Neuronal stem cell (in vitro differentiated cells): ENCODE measurements around the gene FOXP1.

Experiments used
- DNase-seq: peaks from one replicate; pipeline ENCODE4 v3.0.0-alpha.2; 2013; ENCODE audit warnings: low spot score
- H2AFZ ChIP-seq: one replicate; pipeline ENCODE4 v1.6.1; 2013; ENCODE audit warnings: mild to moderate bottlenecking, low read length, inconsistent platforms
- H2AK5ac ChIP-seq: 2 replicates; pipeline ENCODE4 v1.6.1; 2013; ENCODE audit warnings: low read depth, mild to moderate bottlenecking, inconsistent platforms, low read length, moderate library complexity, mixed read lengths
- H2BK120ac ChIP-seq: 2 replicates; pipeline ENCODE4 v1.6.1; 2013; ENCODE audit warnings: low read depth, mild to moderate bottlenecking, inconsistent platforms, low read length, moderate library complexity, mixed read lengths
- H2BK12ac ChIP-seq: one replicate; pipeline ENCODE4 v1.6.1; 2013; ENCODE audit warnings: low read length, inconsistent platforms
- H2BK15ac ChIP-seq: 2 replicates; pipeline ENCODE4 v1.6.1; 2013; ENCODE audit warnings: mild to moderate bottlenecking, low read length, inconsistent platforms, mixed read lengths
- H2BK5ac ChIP-seq: one replicate; pipeline ENCODE4 v1.6.1; 2013; ENCODE audit warnings: inconsistent platforms, mild to moderate bottlenecking, low read length, moderate library complexity
- H3K14ac ChIP-seq: one replicate; pipeline ENCODE4 v1.6.1; 2013; ENCODE audit warnings: low read length, inconsistent platforms
- H3K18ac ChIP-seq: 2 replicates; pipeline ENCODE4 v1.6.1; 2013; ENCODE audit warnings: low read length, inconsistent platforms
- H3K23ac ChIP-seq: 2 replicates; pipeline ENCODE4 v1.6.1; 2013; ENCODE audit warnings: low read depth, mild to moderate bottlenecking, mixed read lengths, low read length, inconsistent platforms; ENCODE audit not compliant: poor library complexity
- H3K27ac ChIP-seq: replicated peaks from 3 replicates; pipeline ENCODE4 v1.5.1; 2013; ENCODE audit warnings: low read length, inconsistent platforms
- H3K27me3 ChIP-seq, 3 experiments: 2 replicates each; pipeline ENCODE4 v1.6.1; 2013; ENCODE audit warnings: low read length in 3 of 3, mild to moderate bottlenecking in 2 of 3, inconsistent platforms in 1 of 3, low read depth in 1 of 3, mixed read lengths in 1 of 3, moderate library complexity in 1 of 3; ENCODE audit not compliant: control insufficient read depth in 3 of 3, insufficient read depth in 3 of 3
- H3K36me3 ChIP-seq, 2 donors: replicated peaks in 1 of 2; 2 replicates each; pipeline ENCODE4 v1.6.1; 2013; ENCODE audit warnings: low read length in 2 of 2; ENCODE audit not compliant: control insufficient read depth in 2 of 2, insufficient read depth in 2 of 2
- H3K4ac ChIP-seq: 2 replicates; pipeline ENCODE4 v1.6.1; 2013; ENCODE audit warnings: inconsistent platforms, mild to moderate bottlenecking, low read length, moderate library complexity
- H3K4me1 ChIP-seq, 2 donors: 1 replicate in 1 of 2; 2 replicates in 1 of 2; pipeline ENCODE4 v1.6.1; 2013; ENCODE audit warnings: low read length in 2 of 2, low read depth in 1 of 2; ENCODE audit not compliant: control insufficient read depth in 2 of 2, insufficient read depth in 1 of 2
- H3K4me2 ChIP-seq: one replicate; pipeline ENCODE4 v1.6.1; 2013; ENCODE audit warnings: mild to moderate bottlenecking, low read length, inconsistent platforms; ENCODE audit not compliant: insufficient read depth, poor library complexity, severe bottlenecking
- H3K4me3 ChIP-seq, 2 donors: 2 replicates each; pipeline ENCODE4 v1.5.1; 2013; ENCODE audit warnings: low read length in 2 of 2, mild to moderate bottlenecking in 2 of 2, inconsistent platforms in 1 of 2, moderate library complexity in 1 of 2
- H3K79me1 ChIP-seq: one replicate; pipeline ENCODE4 v1.6.1; 2013; ENCODE audit warnings: low read depth, mild to moderate bottlenecking, inconsistent platforms, low read length, moderate library complexity
- H3K9ac ChIP-seq: one replicate; pipeline ENCODE4 v1.6.1; 2013; ENCODE audit warnings: mild to moderate bottlenecking, low read depth, low read length, inconsistent platforms; ENCODE audit not compliant: poor library complexity
- H3K9me3 ChIP-seq, 2 donors: replicated peaks in 1 of 2; 2 replicates each; pipeline versions ENCODE3 to v1.6.1; 2013; ENCODE audit warnings: low read length in 2 of 2, mild to moderate bottlenecking in 2 of 2, inconsistent platforms in 1 of 2, low read depth in 1 of 2, mixed read lengths in 1 of 2, moderate library complexity in 1 of 2; ENCODE audit not compliant: control insufficient read depth in 2 of 2, insufficient read depth in 1 of 2
- H4K8ac ChIP-seq: one replicate; pipeline ENCODE4 v1.6.1; 2013; ENCODE audit warnings: low read depth, mild to moderate bottlenecking, inconsistent platforms, low read length, moderate library complexity
- H4K91ac ChIP-seq: one replicate; pipeline ENCODE4 v1.6.1; 2013; ENCODE audit warnings: low read length, low read depth, mild to moderate bottlenecking, inconsistent platforms; ENCODE audit not compliant: poor library complexity
- WGBS, 2 donors: extraction: QIAGEN DNeasy Blood & Tissue Kit; methylation state at CpG; one replicate each; pipeline ENCODE4 v1.1.7; 2013; ENCODE audit warnings: missing lambda C conversion rate in 2 of 2, mixed read lengths in 1 of 2; ENCODE audit not compliant: insufficient read length in 2 of 2, insufficient replicate concordance in 1 of 2; ENCODE audit errors: extremely low coverage in 2 of 2; 5-methylcytosine and 5-hydroxymethylcytosine counted together

FOXP1 gene

GRCh38 chr3:71075494-71075893 is 508.0 kb downstream of the FOXP1 start:
- Histone ChIP-seq H3K79me1 (no peaks in the 10 kb centered on the region), H3K9ac (no peak overlapping the region), H3K9me3 (no peaks in the 10 kb centered on the region), H2AK5ac (no peak overlapping the region), H2BK120ac (no peak overlapping the region), H3K27me3 (no peaks in the 10 kb centered on the region), H3K4ac (no peak overlapping the region), H3K27ac (no peak overlapping the region), H3K4me2 (no peak overlapping the region), H2AFZ (no peak overlapping the region), H2BK15ac (no peak overlapping the region), H4K91ac (no peak overlapping the region), H3K18ac (no peak overlapping the region), H4K8ac (no peak overlapping the region), H3K23ac (no peak overlapping the region), H3K4me3 (no peak overlapping the region), H3K4me1 (peaks cover 0 to 9% of the 10 kb centered on the region in 2 donors), H3K36me3 (no peaks in the 10 kb centered on the region), H3K14ac (no peak overlapping the region), H2BK5ac (no peak overlapping the region), H2BK12ac (no peak overlapping the region)
- no CpG with 5 or more reads among the region's 2 CpGs for WGBS, 2 donors
- no peak for DNase-seq

GRCh38 chr3:71074423-71074822 is 509.1 kb downstream of the FOXP1 start:
- Histone ChIP-seq H3K18ac (no peak overlapping the region), H3K23ac (no peak overlapping the region), H2AFZ (no peak overlapping the region), H3K4ac (no peak overlapping the region), H3K4me3 (no peak overlapping the region), H3K9ac (no peak overlapping the region), H2BK5ac (no peak overlapping the region), H4K91ac (no peak overlapping the region), H3K36me3 (no peaks in the 10 kb centered on the region), H3K4me1 (peaks cover 7 to 12% of the 10 kb centered on the region in 2 donors), H4K8ac (no peak overlapping the region), H3K14ac (no peak overlapping the region), H2BK12ac (no peak overlapping the region), H2AK5ac (no peak overlapping the region), H2BK120ac (no peak overlapping the region), H3K4me2 (no peak overlapping the region), H2BK15ac (no peak overlapping the region), H3K9me3 (no peaks in the 10 kb centered on the region), H3K79me1 (no peaks in the 10 kb centered on the region), H3K27me3 (no peaks in the 10 kb centered on the region), H3K27ac (no peak overlapping the region)
- DNase-seq, result no peak
- no CpG with 5 or more reads among the region's 3 CpGs for WGBS, 2 donors

DNA sequence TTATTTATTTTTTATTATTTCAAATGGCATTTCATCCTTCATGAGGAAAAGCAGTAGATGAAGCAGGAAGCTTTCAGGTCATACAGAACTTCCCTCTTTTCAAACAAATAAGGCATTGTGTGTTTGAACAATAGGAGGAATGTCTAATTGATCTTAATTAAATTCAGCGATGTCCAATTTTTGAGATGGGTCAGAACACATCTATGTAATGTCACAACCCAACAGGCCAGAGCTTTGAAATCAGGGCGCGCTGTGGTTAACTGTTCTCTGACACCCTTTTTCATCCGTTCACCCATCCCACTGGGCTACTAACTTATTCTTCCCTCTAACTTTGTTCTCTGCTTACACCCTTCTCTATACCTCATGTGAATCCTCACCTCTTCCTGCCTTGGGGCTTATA is 510.5 kb downstream of the FOXP1 start:
- Histone ChIP-seq H2BK120ac (no peak overlapping the region), H3K4me3 (no peak overlapping the region), H3K4ac (no peak overlapping the region), H2BK12ac (no peak overlapping the region), H3K27ac (no peak overlapping the region), H3K9ac (no peak overlapping the region), H3K36me3 (no peaks in the 10 kb centered on the region), H3K18ac (no peak overlapping the region), H4K8ac (no peak overlapping the region), H3K4me1 (peaks cover 11% of the 10 kb centered on the region in 2 donors), H2AK5ac (no peak overlapping the region), H3K4me2 (no peak overlapping the region), H2BK15ac (no peak overlapping the region), H3K9me3 (no peaks in the 10 kb centered on the region), H3K79me1 (peaks cover 2% of the 10 kb centered on the region), H2AFZ (no peak overlapping the region), H4K91ac (no peak overlapping the region), H3K14ac (no peak overlapping the region), H3K27me3 (no peaks in the 10 kb centered on the region), H2BK5ac (no peak overlapping the region), H3K23ac (no peak overlapping the region)
- no CpG with 5 or more reads among the region's 4 CpGs for WGBS, 2 donors
- DNase-seq, result no peak

DNA sequence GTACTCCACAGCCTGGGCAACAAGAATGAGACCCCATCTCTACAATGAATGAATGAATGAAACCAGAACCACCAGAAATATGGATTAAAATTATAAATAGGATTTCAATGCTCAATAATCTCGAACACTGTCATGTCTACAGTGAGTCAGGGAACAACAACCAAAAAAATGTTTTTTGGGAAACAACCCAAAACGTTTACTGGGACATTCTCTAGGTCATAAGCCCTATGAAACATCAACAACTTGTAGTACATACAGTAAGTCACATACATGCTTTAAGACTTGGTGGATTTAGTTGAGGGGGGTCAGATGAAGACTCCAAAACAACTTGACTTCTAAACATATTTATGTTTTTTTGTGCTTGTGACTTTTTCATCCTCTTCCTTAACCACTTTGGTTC is 511.2 kb downstream of the FOXP1 start:
- Histone ChIP-seq H3K23ac (no peak overlapping the region), H3K36me3 (no peaks in the 10 kb centered on the region), H4K91ac (no peak overlapping the region), H4K8ac (no peak overlapping the region), H2BK12ac (no peak overlapping the region), H2AFZ (no peak overlapping the region), H3K9ac (no peak overlapping the region), H3K4me2 (no peak overlapping the region), H2BK120ac (no peak overlapping the region), H3K14ac (no peak overlapping the region), H2AK5ac (no peak overlapping the region), H2BK5ac (no peak overlapping the region), H3K27ac (no peak overlapping the region), H3K79me1 (peaks cover 2% of the 10 kb centered on the region), H3K4me1 (peaks cover 11% of the 10 kb centered on the region in 2 donors), H2BK15ac (no peak overlapping the region), H3K9me3 (no peaks in the 10 kb centered on the region), H3K4ac (no peak overlapping the region), H3K27me3 (no peaks in the 10 kb centered on the region), H3K4me3 (no peak overlapping the region), H3K18ac (no peak overlapping the region)
- no CpG with 5 or more reads among the region's 2 CpGs for WGBS, 2 donors
- DNase-seq, result no peak
